IPS-11a (cell line): ENCODE data around the gene PROKR1.

ENCODE experiments used
- H3K4me3 ChIP-seq: one replicate; pipeline ENCODE4 v1.5.1; 2013; ENCODE audit warnings: low read depth, low read length, control low read depth

PROKR1 gene

DNA sequence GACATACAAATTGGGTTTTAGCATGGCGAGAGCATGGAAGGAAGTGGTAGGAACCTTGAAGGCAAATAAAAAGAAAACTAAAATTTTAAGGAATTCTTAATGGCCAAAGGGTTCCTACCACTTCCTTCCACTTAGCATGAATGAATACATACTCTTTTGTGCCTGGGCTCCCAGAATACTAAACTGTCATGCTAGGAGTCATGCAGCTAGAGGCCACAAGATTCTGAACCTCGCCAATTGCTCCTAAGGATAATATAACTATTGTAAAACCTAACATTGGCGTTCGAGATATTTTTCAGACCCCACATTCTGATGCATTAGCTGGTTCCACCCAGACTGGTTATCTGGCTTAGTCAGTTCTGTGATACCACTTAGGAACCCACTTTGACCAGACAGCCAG is 52.6 kb downstream of the PROKR1 start:
- no peak overlapping the region for H3K4me3 ChIP-seq

DNA sequence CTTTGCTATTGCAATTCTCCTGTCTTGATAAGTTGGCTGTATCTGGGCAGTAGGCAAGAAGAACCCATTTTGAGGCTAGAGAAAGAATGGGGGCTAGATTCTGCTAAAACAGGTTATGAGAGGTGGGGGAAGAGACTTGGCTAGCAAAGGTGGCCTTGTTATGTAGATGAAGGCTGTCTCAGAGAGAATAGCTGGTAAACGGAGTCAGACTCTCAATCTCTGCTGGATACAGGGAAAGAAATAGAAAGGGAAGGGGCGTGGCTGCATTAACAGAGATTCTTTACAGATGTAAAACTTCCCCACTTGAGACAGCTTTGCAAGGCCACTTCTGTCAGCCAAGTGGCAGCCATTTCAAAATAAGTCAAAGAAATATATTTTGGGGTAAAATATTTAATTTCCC is 53.2 kb downstream of the PROKR1 start:
- no peak overlapping the region for H3K4me3 ChIP-seq

DNA sequence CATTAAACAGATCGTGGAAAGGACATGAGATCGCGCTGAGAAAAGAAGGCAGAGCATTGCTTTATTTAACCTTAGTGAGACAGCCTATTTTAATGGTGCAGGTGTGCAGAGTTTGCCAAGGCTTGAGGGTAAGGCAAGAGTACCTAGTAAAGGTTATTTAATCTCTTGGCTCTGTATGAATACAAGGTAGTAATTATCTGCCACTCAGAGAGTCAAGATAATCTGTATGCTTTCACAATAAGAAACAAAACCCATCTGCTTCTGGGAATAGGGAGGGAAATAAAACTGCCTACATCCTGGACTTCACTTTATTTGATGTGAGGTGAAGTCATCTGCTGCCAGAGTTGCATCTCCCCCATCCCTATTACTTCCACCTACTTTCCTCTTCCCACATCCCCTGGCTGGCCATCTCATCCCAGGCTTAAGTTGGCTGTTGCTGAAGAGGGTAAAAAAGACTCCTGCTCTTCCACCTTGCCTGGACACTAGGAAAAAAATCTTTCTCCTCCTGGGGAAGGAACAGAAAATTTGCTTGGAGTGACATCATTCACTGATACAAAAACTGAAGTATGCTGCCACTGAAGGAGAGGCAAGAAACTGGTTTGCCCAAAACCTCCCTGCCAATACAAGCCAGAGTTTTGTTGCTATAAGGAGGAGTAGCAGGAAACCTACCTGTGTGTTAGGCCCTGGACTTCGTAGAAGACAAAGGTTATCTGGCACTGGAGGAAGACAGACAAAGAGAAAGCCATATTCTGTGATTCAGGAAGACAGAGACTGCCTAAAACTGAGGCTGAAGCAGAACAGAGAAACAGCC is 55.4 kb downstream of the PROKR1 start:
- H3K4me3 ChIP-seq = no peak overlapping the region

DNA sequence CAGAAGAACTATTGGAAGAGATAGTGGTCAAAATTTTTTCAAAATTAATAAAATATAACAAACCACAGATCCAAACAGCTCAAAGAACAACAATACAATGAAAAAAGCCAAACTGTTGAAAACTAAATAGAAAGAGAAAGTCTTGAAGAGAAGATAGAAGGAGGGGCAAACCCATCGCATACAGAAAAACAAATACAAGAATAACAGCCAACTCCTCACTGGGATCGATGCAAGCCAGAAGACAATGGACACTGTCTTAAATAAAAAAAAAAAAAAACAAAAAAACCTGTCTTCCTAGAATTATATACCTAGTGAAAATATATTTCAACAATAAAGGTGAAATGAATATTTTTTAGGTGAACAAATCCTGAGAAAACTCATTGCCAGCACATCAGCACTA is 57.2 kb downstream of the PROKR1 start:
- H3K4me3 ChIP-seq = no peak overlapping the region

DNA sequence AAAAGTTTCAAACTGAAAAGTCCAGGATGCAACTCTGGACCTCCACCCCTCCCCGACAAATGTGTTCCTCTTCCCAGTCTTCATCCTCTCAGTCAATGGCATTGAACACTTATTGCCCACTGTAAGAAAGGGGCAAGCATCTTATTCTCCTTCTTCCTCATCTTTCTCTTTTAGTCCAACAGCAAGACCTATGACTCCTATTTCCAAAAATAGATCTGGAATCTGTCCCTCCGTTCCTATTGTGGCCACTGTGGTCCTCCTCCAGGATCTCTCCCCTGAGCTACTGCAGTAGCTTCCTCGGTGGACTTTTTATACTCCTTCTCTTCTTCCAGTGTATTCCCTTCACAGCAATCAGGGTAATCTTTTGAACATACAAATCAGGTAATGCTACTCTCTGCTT is 63.3 kb downstream of the PROKR1 start:
- H3K4me3 ChIP-seq = no peak overlapping the region
